ENCODE data around the gene CCDC188. TPM values are rescaled to one million over a fixed set of nuclear protein-coding genes. Genes with fewer than 3 reads are reported as not detected.

The CCDC188 gene
- total RNA-seq, 1 donor from 2014 or later, result not detected

- Mint-ChIP-seq H3K4me3 (no peak overlapping the region), H3K27me3 (ENCODE audit: low read depth) (peaks cover 8% of the 10 kb centered on the region), H3K9me3 (no peaks in the 10 kb centered on the region), H3K36me3 (no peaks in the 10 kb centered on the region), H3K4me1 (peaks cover 3% of the 10 kb centered on the region), H3K27ac (no peak overlapping the region)
- DNase-seq (ENCODE audit: low spot score in 2 of 2, unreplicated experiment in 2 of 2), result no peak
- TF ChIP-seq CTCF (IDR thresholded peaks at IDR 0.05; ENCODE audit: unreplicated experiment), result no peak
These were observed 7.7 kb upstream of the CCDC188 start for GRCh38 chr22:20158391-20159036.

GRCh38 chr22:20157430-20158183 lies 6.8 kb upstream of the CCDC188 start:
- H3K9me3 Mint-ChIP-seq, result no peaks in the 10 kb centered on the region
- peaks cover 8% of the 10 kb centered on the region for H3K27me3 Mint-ChIP-seq (ENCODE audit: low read depth)
- H3K27ac Mint-ChIP-seq, result no peak overlapping the region
- no peak for TF ChIP-seq CTCF (IDR thresholded peaks at IDR 0.05; ENCODE audit: unreplicated experiment)
- no peak for DNase-seq (ENCODE audit: low spot score in 2 of 2, unreplicated experiment in 2 of 2)
- H3K4me1 Mint-ChIP-seq, result peaks cover 3% of the 10 kb centered on the region
- H3K4me3 Mint-ChIP-seq, result no peak overlapping the region
- H3K36me3 Mint-ChIP-seq, result no peaks in the 10 kb centered on the region

- peak; percentile 73 to 97 for DNase-seq (ENCODE audit: low spot score in 2 of 2, unreplicated experiment in 2 of 2)
- Mint-ChIP-seq H3K9me3 (no peaks in the 10 kb centered on the region), H3K27ac (no peak overlapping the region), H3K4me1 (peaks cover 3% of the 10 kb centered on the region), H3K36me3 (no peaks in the 10 kb centered on the region), H3K27me3 (ENCODE audit: low read depth) (peaks cover 8% of the 10 kb centered on the region), H3K4me3 (no peak overlapping the region)
- peak; percentile 100 for TF ChIP-seq CTCF (IDR thresholded peaks at IDR 0.05; ENCODE audit: unreplicated experiment)
These were observed 6.0 kb upstream of the CCDC188 start for GRCh38 chr22:20156611-20157429.

GRCh38 chr22:20156042-20156389 lies 5.2 kb upstream of the CCDC188 start:
- Mint-ChIP-seq H3K27me3 (ENCODE audit: low read depth) (peaks cover 8% of the 10 kb centered on the region), H3K4me1 (peaks cover 3% of the 10 kb centered on the region), H3K36me3 (no peaks in the 10 kb centered on the region), H3K27ac (no peak overlapping the region), H3K4me3 (no peak overlapping the region), H3K9me3 (no peaks in the 10 kb centered on the region)
- no peak for TF ChIP-seq CTCF (IDR thresholded peaks at IDR 0.05; ENCODE audit: unreplicated experiment)
- no peak for DNase-seq (ENCODE audit: low spot score in 2 of 2, unreplicated experiment in 2 of 2)

GRCh38 chr22:20155330-20156041 lies 4.6 kb upstream of the CCDC188 start:
- Mint-ChIP-seq H3K27ac (no peak overlapping the region), H3K9me3 (no peaks in the 10 kb centered on the region), H3K36me3 (no peaks in the 10 kb centered on the region), H3K4me3 (no peak overlapping the region), H3K4me1 (peaks cover 3% of the 10 kb centered on the region), H3K27me3 (ENCODE audit: low read depth) (peaks cover 8% of the 10 kb centered on the region)
- DNase-seq (ENCODE audit: low spot score in 2 of 2, unreplicated experiment in 2 of 2), result no peak
- no peak for TF ChIP-seq CTCF (IDR thresholded peaks at IDR 0.05; ENCODE audit: unreplicated experiment)
